AG04449 (cell line): Measurements from ENCODE around the gene VAV2.

ENCODE experiments used
- CTCF ChIA-PET: fragments of 350-600 bp; formaldehyde crosslinking; extraction: SDS; loops from one replicate; lab custom pipeline; 2021; ENCODE audit warnings: antibody characterized with exemption; lab: Yijun Ruan, JAX
- POLR2A ChIA-PET: fragments of 400-600, 350-600 bp; formaldehyde crosslinking; extraction: SDS; loops from one replicate; lab custom pipeline; 2020; ENCODE audit warnings: antibody characterized with exemption, inconsistent platforms; lab: Yijun Ruan, JAX
- DNase-seq: peaks from one replicate; pipeline ENCODE4 v3.0.0-alpha.2; 2010; ENCODE audit warnings: low read depth, low spot score
- H3K4me3 ChIP-seq: 2 replicates; pipeline ENCODE4 v1.5.1; 2011; ENCODE audit warnings: low read depth, mild to moderate bottlenecking, control low read depth, low read length
- TF ChIP-seq, protein P1 (sequence below): IDR thresholded peaks from one replicate; pipeline ENCODE4 v1.5.1; 2011; ENCODE audit warnings: mild to moderate bottlenecking, moderate library complexity, low read length, control low read depth, inconsistent platforms; ENCODE audit not compliant: insufficient read depth; ENCODE audit errors: missing control alignments

The VAV2 gene

DNA sequence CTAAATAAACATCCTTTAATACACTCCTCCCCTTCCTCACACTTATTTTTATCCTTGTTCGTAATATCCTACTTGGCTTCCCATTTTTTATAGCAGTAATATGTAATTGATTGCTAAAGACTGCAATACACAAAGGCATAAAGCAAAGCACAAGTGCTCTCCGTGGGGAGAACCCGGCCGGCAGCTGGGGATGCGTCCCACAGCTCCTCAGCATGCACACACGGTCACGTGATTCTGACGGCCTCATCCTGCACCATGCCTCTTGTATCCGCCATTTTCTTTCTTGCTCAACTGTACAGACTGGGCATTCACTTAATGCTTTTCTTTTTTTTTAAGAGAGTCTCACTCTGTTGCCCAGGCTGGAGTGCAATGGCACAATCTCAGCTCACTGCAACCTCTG lies 36.0 kb upstream of the VAV2 start:
- TF ChIP-seq, protein P1, sequence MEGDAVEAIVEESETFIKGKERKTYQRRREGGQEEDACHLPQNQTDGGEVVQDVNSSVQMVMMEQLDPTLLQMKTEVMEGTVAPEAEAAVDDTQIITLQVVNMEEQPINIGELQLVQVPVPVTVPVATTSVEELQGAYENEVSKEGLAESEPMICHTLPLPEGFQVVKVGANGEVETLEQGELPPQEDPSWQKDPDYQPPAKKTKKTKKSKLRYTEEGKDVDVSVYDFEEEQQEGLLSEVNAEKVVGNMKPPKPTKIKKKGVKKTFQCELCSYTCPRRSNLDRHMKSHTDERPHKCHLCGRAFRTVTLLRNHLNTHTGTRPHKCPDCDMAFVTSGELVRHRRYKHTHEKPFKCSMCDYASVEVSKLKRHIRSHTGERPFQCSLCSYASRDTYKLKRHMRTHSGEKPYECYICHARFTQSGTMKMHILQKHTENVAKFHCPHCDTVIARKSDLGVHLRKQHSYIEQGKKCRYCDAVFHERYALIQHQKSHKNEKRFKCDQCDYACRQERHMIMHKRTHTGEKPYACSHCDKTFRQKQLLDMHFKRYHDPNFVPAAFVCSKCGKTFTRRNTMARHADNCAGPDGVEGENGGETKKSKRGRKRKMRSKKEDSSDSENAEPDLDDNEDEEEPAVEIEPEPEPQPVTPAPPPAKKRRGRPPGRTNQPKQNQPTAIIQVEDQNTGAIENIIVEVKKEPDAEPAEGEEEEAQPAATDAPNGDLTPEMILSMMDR = no peak
- CTCF ChIA-PET = interaction anchor here (0.7 to 4.2 kb wide), 2 partner anchors 143 to 246 kb away, joined by 3 to 22 read pairs; no protein-coding TSS in a partner anchor
- H3K4me3 ChIP-seq = no peak overlapping the region
- no peak for DNase-seq
- POLR2A ChIA-PET = no interaction called here

DNA sequence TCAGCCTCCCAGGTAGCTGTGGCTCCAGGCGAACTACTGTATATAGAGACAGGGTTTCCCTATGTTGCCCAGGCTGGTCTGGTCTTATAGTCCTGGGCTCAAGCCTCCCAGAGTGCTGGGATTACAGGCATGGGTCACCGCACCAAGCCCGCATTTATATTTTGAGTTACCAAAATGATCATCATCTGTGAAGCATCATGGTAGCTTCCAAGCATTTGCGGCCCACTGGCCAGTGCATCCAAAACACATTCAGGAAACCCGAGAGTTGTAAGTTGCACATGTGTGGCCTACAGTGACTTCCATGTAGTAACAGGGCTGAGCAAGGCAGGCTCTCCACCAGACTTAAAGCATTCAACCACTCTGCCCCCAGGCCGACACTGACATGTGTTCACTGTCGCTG lies 35.4 kb upstream of the VAV2 start:
- POLR2A ChIA-PET = no interaction called here
- no peak for DNase-seq
- CTCF ChIA-PET = interaction anchor here (0.7 to 4.2 kb wide), 2 partner anchors 144 to 245 kb away, joined by 3 to 22 read pairs; no protein-coding TSS in a partner anchor
- no peak overlapping the region for H3K4me3 ChIP-seq
- TF ChIP-seq, protein P1 = no peak

DNA sequence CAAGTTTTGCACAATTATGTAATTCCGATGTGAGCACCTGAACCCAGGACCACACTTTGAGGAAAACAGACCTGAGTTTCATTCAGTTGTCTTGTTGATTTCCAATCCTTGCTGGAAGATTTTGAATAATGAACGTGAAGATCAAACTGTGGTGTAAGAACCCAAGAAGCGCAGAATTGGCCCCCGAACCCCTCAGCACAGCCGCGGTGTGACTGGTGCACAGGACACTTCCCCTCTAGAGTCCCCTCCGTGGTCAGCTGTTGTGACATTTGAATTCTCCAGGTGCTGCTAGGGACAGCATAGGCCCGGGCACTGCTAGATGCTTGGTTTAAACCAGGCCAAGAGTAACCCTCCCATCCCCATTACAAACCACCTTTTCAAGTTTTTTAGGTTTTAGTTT lies 34.9 kb upstream of the VAV2 start:
- no peak for DNase-seq
- POLR2A ChIA-PET = no interaction called here
- TF ChIP-seq, protein P1 = no peak
- H3K4me3 ChIP-seq = no peak overlapping the region
- CTCF ChIA-PET = interaction anchor here (1.8 to 4.2 kb wide), 2 partner anchors 10 to 244 kb away, joined by 6 to 22 read pairs; no protein-coding TSS in a partner anchor

DNA sequence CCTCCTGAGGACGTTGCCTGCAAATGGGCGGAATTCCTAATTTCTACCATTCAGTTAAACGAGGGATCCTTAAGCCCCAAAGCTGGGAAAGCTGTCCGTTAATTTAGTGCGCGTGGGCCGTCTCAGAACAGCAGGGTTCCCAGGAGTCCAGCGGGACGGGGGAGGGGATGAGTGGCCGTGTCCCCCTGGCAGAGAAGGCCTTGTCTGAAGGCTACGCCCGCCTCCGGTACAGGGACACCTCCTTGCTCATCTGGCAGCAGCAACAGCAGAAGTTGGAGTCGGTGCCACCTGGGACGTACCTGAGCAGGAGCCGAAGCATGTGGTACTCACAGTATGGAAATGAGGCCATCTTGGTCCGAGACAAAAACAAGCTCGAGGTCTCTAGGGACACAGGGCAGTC lies 34.5 kb upstream of the VAV2 start:
- TF ChIP-seq, protein P1 = no peak
- ChIA-PET CTCF (interaction anchor here (0.6 to 4.2 kb wide), 5 partner anchors 8 to 244 kb away, joined by 3 to 22 read pairs (median 6); partner anchors contain the start of gene WDR5), POLR2A (no interaction called here)
- H3K4me3 ChIP-seq = peak overlapping the region; percentile 90
- DNase-seq = no peak

DNA sequence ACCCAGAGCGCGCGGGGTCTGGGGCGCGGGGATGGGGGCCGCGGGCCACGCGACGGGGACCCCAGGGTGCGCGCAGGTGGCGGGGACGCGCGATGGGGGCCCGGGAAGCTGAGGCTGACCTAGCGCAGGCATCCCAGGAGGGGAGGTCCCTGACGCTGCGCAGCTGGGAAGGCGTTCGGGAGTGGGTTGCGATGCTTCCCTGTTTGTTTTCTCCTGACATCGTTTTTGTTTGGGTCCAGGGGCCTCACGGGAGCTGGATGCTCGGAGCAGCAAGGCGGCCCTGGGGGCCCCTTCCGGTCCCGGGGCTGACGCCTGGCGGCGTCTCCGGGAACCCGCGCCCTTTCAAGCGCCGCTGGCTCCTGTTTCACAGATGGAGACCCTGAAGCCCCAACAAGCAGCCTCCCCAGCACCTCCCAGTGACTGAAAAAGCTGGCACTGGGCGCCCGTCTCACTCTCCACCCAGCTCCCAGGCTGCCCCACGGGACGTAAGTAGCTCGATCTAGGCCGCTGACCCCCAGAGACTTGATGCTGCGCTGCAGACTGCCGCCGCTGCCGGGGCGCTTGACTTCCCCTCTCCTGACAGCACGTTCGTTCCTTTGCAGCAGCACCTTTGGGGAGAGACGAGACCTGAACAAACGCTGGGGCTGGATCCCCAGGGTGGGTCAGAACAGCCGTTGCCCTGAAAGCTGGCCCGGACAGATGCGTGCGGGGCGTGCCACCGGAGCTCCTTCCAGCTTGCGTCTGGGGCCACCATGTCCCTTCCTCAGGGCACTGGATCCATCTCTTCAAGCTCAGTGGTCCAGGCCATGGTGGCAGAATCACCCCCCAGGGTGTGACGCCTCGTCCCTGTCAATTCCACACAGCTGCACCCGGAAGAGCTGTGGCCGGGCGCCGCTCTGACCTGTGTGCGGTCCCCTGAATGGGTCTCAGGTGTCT lies 33.8 kb upstream of the VAV2 start:
- ChIA-PET CTCF (interaction anchor here (0.6 to 4.2 kb wide), 7 partner anchors 9 to 243 kb away, joined by 3 to 22 read pairs (median 6); partner anchors contain the start of gene WDR5), POLR2A (interaction anchor here (0.7 to 0.9 kb wide), 2 partner anchors 13 to 33 kb away, joined by 3 read pairs; no protein-coding TSS in a partner anchor)
- no peak for DNase-seq
- peak overlapping the region; percentile 90 for H3K4me3 ChIP-seq
- TF ChIP-seq, protein P1 = peak; percentile 7
